ENCODE data around the gene MTMR12.
"Not testable (repeated sequence)": the region's sequence is repeated elsewhere in the genome, so short reads cannot be mapped to it uniquely, and the experiment has no call there.

The MTMR12 gene

DNA sequence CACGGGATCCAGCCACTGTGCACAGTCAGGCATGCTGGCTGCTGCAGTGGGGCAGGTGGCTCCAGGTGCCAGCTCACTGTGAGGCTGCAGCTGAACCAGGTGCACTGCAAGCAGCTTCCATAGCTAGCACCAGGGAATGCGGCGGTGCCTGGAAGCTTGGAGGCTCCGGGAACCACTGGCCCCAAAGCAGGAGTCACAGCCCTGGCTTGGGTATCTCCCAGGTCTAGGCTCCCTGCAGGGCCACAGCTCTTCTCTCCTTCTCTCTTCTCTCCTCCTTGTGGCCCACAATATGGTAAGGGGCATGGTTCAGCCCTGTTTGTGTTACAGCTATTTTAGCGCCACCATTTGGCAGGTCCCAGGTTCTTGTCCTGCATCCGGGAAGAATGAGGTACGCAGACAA, 6.7 kb upstream of the MTMR12 start:
- H3K27me3 ChIP-seq (ENCODE audit: low read depth) = no peaks in the 10 kb centered on the region
- DNase-seq (ENCODE audit: low spot score in 2 of 2) = no peak
- no peaks in the 10 kb centered on the region for H3K36me3 ChIP-seq (replicated peaks)
- no peak overlapping the region for H3K4me3 ChIP-seq
- no peaks in the 10 kb centered on the region for H3K4me1 ChIP-seq
- in situ Hi-C loops (cut with MboI; ENCODE audit: low sequenced_read_pairs) = no loop called here
- no peaks in the 10 kb centered on the region; the same call in 1 of the 2 replicates for H3K9me3 ChIP-seq

DNA sequence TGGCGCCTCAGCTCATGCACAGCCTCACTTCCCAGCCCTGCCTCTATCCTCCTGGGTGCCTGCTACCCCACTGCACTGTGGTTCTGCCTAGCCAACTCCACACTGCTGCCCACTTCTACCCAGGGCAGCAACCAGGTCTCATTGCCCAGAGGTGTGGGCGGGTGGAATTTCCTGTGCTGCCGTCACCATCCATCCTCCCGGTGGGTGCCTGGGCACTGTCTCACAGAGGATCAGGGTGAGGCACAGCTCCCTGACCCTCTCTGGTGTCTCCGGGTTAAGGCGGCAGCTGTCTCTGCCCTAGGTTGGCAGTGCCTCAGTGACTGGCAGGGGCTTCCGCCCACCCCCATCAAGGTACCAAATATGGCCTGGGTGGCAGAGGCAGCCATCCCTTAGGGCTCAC, 4.3 kb upstream of the MTMR12 start:
- Histone ChIP-seq H3K4me3 (no peak overlapping the region), H3K27me3 (ENCODE audit: low read depth) (no peaks in the 10 kb centered on the region), H3K4me1 (peaks cover 3% of the 10 kb centered on the region; the same call in 1 of the 2 replicates), H3K9me3 (no peaks in the 10 kb centered on the region; the same call in 1 of the 2 replicates), H3K36me3 (replicated peaks) (no peaks in the 10 kb centered on the region; the same call in 1 of the 2 replicates)
- in situ Hi-C loops (cut with MboI; ENCODE audit: low sequenced_read_pairs) = no loop called here
- no peak for DNase-seq (ENCODE audit: low spot score in 2 of 2)

DNA sequence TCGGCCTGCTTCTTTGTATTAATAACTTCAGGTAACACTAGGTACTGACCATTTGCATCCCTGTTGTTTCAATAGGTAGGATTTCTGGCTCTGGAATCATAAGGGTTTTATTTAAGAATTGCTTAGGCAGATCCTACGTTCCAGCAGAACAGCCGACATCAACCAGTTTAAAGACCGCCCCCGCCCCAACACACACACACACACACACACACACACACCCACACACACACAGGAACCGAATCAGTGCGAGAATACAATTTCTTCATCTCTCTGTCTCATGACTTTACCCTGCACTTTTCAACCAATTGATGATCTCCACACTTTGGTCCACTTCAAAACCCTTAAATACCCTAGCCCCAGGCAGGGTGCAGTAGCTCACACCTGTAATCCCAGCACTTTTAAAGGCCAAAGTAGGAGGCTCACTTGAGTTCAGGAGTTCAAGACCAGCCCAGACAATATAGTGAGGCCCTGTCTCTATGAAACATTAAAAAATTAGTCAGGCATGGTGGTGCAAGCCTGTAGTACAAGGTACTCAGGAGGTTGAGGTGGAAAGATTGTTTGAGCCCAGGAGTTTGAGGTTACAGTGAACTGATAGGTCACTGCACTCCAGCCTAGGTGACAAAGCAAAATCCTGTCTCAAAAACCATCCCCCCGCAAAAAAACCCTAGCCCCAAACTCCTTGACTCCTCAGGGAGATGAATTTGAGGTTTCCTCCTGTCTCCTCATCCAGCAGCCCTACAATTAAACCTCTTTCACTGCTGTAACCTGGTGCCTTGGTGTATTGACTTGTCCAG, 2.7 kb upstream of the MTMR12 start:
- DNase-seq (ENCODE audit: low spot score in 2 of 2) = no peak
- Histone ChIP-seq H3K4me1 (peaks cover 11% of the 10 kb centered on the region), H3K27me3 (ENCODE audit: low read depth) (no peaks in the 10 kb centered on the region), H3K4me3 (no peak overlapping the region), H3K9me3 (no peaks in the 10 kb centered on the region), H3K36me3 (replicated peaks) (no peaks in the 10 kb centered on the region; the same call in 1 of the 2 replicates)
- in situ Hi-C loops (cut with MboI; ENCODE audit: low sequenced_read_pairs) = no loop called here

DNA sequence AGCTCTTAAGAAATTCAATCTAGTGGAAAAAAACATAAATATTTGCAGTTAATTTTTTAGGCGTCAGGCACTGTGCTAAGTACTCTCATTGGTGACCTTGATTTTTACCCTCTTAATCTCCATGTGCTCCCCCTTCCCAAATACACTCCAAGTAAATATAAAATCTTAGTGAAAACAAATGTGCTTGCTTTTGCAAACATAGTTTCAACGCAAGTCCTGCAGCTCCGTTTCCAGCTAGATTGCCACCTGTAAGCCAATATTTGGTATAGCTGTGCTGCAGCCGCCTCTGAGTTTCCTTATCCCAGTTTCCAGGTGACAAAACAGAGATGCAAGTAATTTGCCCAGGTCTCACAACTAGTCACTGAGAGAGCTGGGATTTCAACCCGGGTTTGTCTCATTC, 1.9 kb upstream of the MTMR12 start:
- Histone ChIP-seq H3K4me1 (peaks cover 11% of the 10 kb centered on the region), H3K4me3 (no peak overlapping the region), H3K27me3 (ENCODE audit: low read depth) (no peaks in the 10 kb centered on the region), H3K36me3 (replicated peaks) (peaks cover 2% of the 10 kb centered on the region; the same call in 1 of the 2 replicates), H3K9me3 (no peaks in the 10 kb centered on the region)
- in situ Hi-C loops (cut with MboI; ENCODE audit: low sequenced_read_pairs) = no loop called here
- DNase-seq (ENCODE audit: low spot score in 2 of 2) = no peak

GRCh38 chr5:32314152-32314488, 1.4 kb upstream of the MTMR12 start:
- H3K27me3 ChIP-seq (ENCODE audit: low read depth); in situ Hi-C loops (cut with MboI; ENCODE audit: low sequenced_read_pairs); DNase-seq (ENCODE audit: low spot score in 2 of 2); H3K4me3 ChIP-seq; H3K9me3 ChIP-seq; H3K36me3 ChIP-seq (replicated peaks): not testable (repeated sequence)
- H3K4me1 ChIP-seq = peaks cover 11% of the 10 kb centered on the region

DNA sequence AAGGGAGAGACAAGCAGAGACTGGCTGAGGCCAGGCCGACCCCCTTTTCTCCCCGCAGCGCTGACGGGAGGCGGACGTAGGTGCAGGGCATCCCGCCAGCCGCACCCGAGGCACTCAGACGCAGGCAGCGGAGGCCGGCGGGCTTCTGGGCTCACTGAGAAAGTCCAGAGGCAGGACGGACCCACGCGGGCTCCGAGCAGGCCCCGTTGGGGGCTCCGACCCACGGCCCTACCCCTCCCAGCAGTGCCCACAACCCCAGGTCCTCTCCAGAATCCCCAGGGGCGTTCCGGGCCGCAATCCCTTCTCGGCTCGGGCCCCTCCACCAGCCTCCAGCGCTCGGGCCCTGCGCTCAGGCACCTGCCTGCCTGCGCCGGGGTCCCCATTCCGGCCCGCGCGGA, 543 bp downstream of the MTMR12 start:
- peaks cover 11% of the 10 kb centered on the region for H3K4me1 ChIP-seq
- in situ Hi-C loops (cut with MboI; ENCODE audit: low sequenced_read_pairs) = no loop called here
- DNase-seq (ENCODE audit: low spot score in 2 of 2) = peak; percentile 44 to 75

GRCh38 chr5:32311404-32312196, 1.1 kb downstream of the MTMR12 start:
- H3K4me1 ChIP-seq = peaks cover 11% of the 10 kb centered on the region
- H3K27me3 ChIP-seq (ENCODE audit: low read depth) = no peaks in the 10 kb centered on the region
- in situ Hi-C loops (cut with MboI; ENCODE audit: low sequenced_read_pairs) = no loop called here
- DNase-seq (ENCODE audit: low spot score in 2 of 2) = peak; percentile 41 to 46
- H3K9me3 ChIP-seq = no peaks in the 10 kb centered on the region
- peaks cover 2% of the 10 kb centered on the region; the same call in 1 of the 2 replicates for H3K36me3 ChIP-seq (replicated peaks)
- H3K4me3 ChIP-seq = peak overlapping the region; percentile 65

More for the DNA sequence above, 543 bp downstream of the MTMR12 start:
- peaks cover 2% of the 10 kb centered on the region; the same call in 1 of the 2 replicates for H3K36me3 ChIP-seq (replicated peaks)
- no peaks in the 10 kb centered on the region for H3K27me3 ChIP-seq (ENCODE audit: low read depth)
- no peaks in the 10 kb centered on the region for H3K9me3 ChIP-seq
- H3K4me3 ChIP-seq = peak overlapping the region; percentile 65

DNA sequence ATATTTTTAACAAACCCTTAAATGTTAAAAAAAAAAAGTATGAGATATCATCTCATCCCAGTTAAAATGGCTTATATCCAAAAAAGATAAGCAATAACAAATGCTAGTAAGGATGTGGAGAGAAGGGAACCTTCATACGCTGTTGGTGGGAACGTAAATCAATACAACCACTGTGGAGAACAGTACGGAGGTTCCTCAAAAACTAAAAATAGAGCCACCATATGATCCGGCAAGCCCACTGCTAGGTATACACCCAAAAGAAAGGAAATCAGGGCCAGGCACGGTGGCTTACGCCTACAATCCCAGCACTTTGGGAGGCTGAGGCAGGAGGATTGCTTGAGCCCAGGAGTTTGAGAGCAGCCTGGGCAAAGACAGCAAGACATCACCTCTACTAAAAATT, 3.0 kb downstream of the MTMR12 start:
- Histone ChIP-seq H3K9me3 (no peaks in the 10 kb centered on the region), H3K4me3 (no peak overlapping the region), H3K4me1 (peaks cover 11% of the 10 kb centered on the region), H3K36me3 (replicated peaks) (peaks cover 2% of the 10 kb centered on the region; the same call in 1 of the 2 replicates), H3K27me3 (ENCODE audit: low read depth) (no peaks in the 10 kb centered on the region)
- in situ Hi-C loops (cut with MboI; ENCODE audit: low sequenced_read_pairs) = no loop called here
- no peak for DNase-seq (ENCODE audit: low spot score in 2 of 2)

DNA sequence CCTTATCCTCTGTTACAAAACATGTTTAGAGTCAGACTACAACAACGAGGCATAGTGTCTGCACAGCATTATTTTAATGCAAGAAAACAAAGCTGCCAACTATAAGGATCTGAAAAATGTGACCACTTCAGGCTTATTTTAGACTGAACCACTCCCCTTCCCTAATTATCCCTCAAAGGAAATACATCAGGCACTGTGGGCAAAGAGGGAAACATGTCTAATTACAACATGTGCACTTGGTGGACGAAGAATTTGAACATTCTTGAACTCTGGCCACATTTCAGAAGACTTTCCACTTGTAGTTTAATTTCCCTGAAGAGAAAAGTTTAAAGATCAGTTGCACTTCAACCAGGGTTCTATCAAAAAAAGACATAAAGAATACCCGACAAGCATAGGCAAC, 3.8 kb downstream of the MTMR12 start:
- H3K4me3 ChIP-seq = no peak overlapping the region
- peaks cover 2% of the 10 kb centered on the region; the same call in 1 of the 2 replicates for H3K36me3 ChIP-seq (replicated peaks)
- H3K4me1 ChIP-seq = peaks cover 11% of the 10 kb centered on the region
- H3K27me3 ChIP-seq (ENCODE audit: low read depth) = no peaks in the 10 kb centered on the region
- DNase-seq (ENCODE audit: low spot score in 2 of 2) = no peak
- in situ Hi-C loops (cut with MboI; ENCODE audit: low sequenced_read_pairs) = no loop called here
- H3K9me3 ChIP-seq = no peaks in the 10 kb centered on the region

GRCh38 chr5:32307769-32308194, 5.0 kb downstream of the MTMR12 start:
- no peaks in the 10 kb centered on the region for H3K9me3 ChIP-seq
- no peaks in the 10 kb centered on the region for H3K27me3 ChIP-seq (ENCODE audit: low read depth)
- DNase-seq (ENCODE audit: low spot score in 2 of 2) = no peak
- H3K36me3 ChIP-seq (replicated peaks) = peaks cover 2% of the 10 kb centered on the region; the same call in 1 of the 2 replicates
- peaks cover 8% of the 10 kb centered on the region for H3K4me1 ChIP-seq
- no peak overlapping the region for H3K4me3 ChIP-seq
- in situ Hi-C loops (cut with MboI; ENCODE audit: low sequenced_read_pairs) = no loop called here

DNA sequence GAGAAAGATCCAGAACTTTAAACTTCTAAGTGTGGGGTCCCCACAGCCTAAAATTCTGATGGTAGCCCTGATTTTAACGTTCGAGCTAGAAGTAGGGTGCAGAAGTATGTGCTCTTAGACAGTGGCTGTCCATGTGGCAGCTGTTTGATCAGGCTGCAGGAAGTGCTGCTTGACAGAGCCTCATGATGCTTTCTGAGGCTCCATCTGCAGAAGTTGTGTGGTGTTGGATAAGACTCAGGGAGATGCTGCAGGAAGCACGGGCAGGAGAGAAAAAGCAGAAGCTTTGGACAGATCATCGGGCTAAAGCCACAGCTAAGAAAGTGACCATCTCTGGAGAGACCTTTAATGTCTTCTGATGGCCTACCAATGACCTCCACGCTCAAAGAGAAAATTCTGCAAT, 8.1 kb downstream of the MTMR12 start:
- in situ Hi-C loops (cut with MboI; ENCODE audit: low sequenced_read_pairs) = no loop called here
- Histone ChIP-seq H3K4me3 (no peak overlapping the region), H3K9me3 (no peaks in the 10 kb centered on the region), H3K36me3 (replicated peaks) (no peaks in the 10 kb centered on the region), H3K4me1 (no peaks in the 10 kb centered on the region; the same call in 1 of the 2 replicates), H3K27me3 (ENCODE audit: low read depth) (no peaks in the 10 kb centered on the region)
- DNase-seq (ENCODE audit: low spot score in 2 of 2) = no peak

GRCh38 chr5:32303755-32304120, 9.0 kb downstream of the MTMR12 start:
- in situ Hi-C loops (cut with MboI; ENCODE audit: low sequenced_read_pairs) = no loop called here
- H3K9me3 ChIP-seq = no peaks in the 10 kb centered on the region
- H3K27me3 ChIP-seq (ENCODE audit: low read depth) = no peaks in the 10 kb centered on the region
- no peaks in the 10 kb centered on the region; the same call in 1 of the 2 replicates for H3K4me1 ChIP-seq
- no peaks in the 10 kb centered on the region for H3K36me3 ChIP-seq (replicated peaks)
- no peak for DNase-seq (ENCODE audit: low spot score in 2 of 2)
- H3K4me3 ChIP-seq = no peak overlapping the region

DNA sequence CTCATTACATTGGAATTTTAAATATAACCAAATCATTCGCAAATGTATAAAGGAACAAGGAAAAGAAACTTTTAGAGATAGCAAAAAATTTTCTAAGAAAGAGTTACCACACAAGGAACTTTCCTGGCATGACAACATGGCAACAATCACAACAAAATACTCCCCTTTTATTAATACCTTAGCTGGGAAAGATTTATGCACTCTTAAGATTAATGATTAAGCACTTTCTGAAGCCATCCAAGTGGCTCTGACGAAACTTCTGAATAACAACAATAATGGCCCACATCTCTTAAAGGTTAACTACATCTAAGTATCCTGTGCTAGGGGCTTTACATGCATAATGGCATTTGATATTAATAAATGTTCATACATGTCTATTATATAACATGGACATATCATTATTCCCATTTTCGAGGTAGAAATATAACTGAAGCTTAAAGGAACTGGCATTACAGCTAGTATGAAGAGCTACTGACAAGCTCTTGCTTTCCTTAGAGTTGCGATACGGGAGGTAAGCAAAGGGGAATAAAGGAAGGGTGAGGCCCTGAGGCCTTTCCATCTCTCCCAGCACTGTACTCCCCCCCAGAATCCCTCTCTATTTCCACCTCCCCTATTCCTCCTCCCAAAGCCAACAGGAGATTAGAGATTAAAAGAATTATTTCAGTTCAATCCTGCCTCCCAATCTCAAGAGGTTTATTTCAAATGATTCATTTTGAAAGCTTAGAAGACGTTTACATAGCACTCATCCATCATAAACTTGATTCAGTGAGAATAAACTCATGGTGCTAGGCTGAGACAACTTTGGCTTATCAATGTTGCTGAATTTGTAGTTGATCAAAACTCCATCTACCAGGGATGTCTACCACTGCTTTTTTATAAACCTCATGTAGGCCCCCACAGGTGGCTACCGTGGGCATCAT, 9.6 kb downstream of the MTMR12 start:
- peaks cover 4% of the 10 kb centered on the region for H3K4me1 ChIP-seq
- DNase-seq (ENCODE audit: low spot score in 2 of 2) = no peak
- no peak overlapping the region for H3K4me3 ChIP-seq
- H3K36me3 ChIP-seq (replicated peaks) = no peaks in the 10 kb centered on the region
- no peaks in the 10 kb centered on the region for H3K27me3 ChIP-seq (ENCODE audit: low read depth)
- H3K9me3 ChIP-seq = no peaks in the 10 kb centered on the region
- in situ Hi-C loops (cut with MboI; ENCODE audit: low sequenced_read_pairs) = no loop called here

All from HAP-1 (cell line).